ENCODE results near the gene RNF144B. TPM values are rescaled to one million over a fixed set of nuclear protein-coding genes. Genes with fewer than 3 reads are reported as not detected.

The RNF144B gene
- total RNA-seq, result 10 to 100 TPM in 3 of 4 donors, 1 to 10 TPM in 1; 8.4 to 47.0 (median 31.9) TPM

DNA sequence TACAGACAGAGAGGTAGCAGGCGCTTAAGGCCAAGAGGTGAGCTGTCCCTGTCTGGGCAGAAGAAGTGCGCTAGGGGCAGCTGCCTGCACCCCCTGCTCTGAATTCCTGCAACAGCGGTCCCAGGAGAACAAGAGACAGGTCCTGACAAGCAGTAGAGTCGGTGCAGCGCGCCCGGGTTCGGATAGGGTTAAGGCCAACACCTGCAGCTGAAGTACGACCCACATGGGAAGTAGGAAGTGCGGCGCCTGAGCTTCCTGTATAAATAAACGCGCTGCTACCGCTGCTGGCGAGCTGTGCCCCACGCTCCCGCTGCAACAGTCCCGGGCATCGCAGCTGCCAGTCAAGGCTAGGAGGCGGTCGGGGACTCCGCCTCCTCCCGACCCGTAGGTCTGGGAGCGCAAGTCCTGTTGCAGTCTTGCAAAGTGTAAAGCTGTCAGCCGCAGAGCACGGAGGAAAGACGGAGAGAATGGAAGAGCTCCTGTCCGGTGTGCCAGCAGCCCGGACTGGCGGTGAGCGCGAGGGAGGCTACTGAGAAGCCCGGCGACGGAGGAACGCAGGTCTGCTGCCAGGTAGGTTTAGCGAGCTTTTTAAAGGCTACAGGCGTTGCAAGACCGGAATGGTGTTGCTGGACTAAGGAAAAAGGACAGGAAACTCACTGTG lies at the start of gene RNF144B:
Gene RNF144B (plus strand): TSS at position 290 of the 661 bp plus-strand sequence. CDS start 12,185 bp downstream, outside the sequence.
- DNase-seq (peak; percentile 91 to 94), ATAC-seq (peak; percentile 83 to 85)
- Histone ChIP-seq H3K4me1 (peaks cover 36 to 44% of the 10 kb centered on the region in 2 donors), H3K27ac (peak within 1 kb of the TSS; percentile 87 to 92 (median 90)), H3K36me3 (no peaks in the 10 kb centered on the region), H3K4me3 (peak within 1 kb of the TSS; percentile 60 to 71 (median 63)), H3K9me3 (no peaks in the 10 kb centered on the region), H3K27me3 (no peaks in the 10 kb centered on the region)
- intact Hi-C loops (cut with DNase I; ENCODE audit: low total_unique reads), result loop anchor here (1.0 to 2.0 kb wide), 3 partner anchors 44 to 124 kb away; no protein-coding TSS in a partner anchor
- in situ Hi-C loops (cut with MboI; ENCODE audit: low sequenced_read_pairs in 4 of 4), result no loop called here
- TF ChIP-seq POLR2A (IDR thresholded peaks at IDR 0.05), result peak; percentile 75 to 91
- TF ChIP-seq, protein P1, sequence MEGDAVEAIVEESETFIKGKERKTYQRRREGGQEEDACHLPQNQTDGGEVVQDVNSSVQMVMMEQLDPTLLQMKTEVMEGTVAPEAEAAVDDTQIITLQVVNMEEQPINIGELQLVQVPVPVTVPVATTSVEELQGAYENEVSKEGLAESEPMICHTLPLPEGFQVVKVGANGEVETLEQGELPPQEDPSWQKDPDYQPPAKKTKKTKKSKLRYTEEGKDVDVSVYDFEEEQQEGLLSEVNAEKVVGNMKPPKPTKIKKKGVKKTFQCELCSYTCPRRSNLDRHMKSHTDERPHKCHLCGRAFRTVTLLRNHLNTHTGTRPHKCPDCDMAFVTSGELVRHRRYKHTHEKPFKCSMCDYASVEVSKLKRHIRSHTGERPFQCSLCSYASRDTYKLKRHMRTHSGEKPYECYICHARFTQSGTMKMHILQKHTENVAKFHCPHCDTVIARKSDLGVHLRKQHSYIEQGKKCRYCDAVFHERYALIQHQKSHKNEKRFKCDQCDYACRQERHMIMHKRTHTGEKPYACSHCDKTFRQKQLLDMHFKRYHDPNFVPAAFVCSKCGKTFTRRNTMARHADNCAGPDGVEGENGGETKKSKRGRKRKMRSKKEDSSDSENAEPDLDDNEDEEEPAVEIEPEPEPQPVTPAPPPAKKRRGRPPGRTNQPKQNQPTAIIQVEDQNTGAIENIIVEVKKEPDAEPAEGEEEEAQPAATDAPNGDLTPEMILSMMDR (IDR thresholded peaks at IDR 0.05 in 4 of 5, conservative IDR thresholded peaks at IDR 0.05 in 1 of 5), result peak in 1 of 5 experiments; percentile 15

- intact Hi-C loops (cut with DNase I; ENCODE audit: low total_unique reads) (no loop called here), in situ Hi-C loops (cut with MboI; ENCODE audit: low sequenced_read_pairs in 4 of 4) (loop anchor here in 2 of 4 donors (5.0 to 25.0 kb wide), 2 partner anchors 123 to 163 kb away; no protein-coding TSS in a partner anchor)
- DNase-seq (no peak), ATAC-seq (no peak)
- Histone ChIP-seq H3K4me1 (peaks cover 28 to 29% of the 10 kb centered on the region in 2 donors), H3K9me3 (no peaks in the 10 kb centered on the region), H3K27me3 (no peaks in the 10 kb centered on the region), H3K27ac (no peak overlapping the region), H3K4me3 (no peak overlapping the region), H3K36me3 (no peaks in the 10 kb centered on the region)
- TF ChIP-seq POLR2A (IDR thresholded peaks at IDR 0.05), result no peak
- TF ChIP-seq, protein P1 (IDR thresholded peaks at IDR 0.05 in 4 of 5, conservative IDR thresholded peaks at IDR 0.05 in 1 of 5), result no peak
These were observed 47.6 kb upstream of the RNF144B start for GRCh38 chr6:18339599-18339998.

DNA sequence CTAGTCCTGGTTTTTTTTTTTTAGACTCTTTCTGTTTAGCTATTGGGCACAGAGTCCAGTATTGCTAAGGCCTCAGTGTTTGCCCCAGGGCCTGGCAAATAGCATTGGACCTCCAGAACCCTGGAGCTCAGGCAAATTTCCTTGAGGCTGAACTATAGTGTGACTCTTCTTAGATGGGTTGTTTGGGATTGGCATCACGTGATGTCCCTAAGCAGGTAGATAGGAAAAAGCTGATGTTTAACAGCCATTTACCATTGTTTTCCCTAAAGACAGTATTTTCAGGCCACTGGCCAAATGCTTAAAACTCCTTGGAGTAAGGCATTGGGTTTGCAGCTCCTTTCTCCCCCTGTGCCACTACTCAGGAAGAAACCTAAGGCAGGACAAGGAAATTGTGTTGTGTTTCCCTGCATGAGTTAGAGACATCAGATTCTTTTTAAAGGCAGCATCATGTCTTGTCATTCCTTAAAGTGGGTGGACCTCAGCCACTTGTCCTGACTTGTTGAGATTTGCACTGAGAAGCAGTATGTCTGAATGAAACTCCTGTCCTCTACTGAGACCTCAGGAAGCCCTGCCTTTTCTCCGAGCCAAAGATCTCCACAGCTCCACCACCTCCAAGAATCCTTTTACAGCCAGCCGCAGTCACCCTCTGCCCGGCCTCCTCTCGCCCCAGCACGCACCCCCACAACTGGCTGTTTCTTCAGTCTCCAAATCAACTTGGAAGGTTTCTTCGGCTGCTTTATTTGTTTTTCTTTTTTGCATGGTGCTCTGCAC lies 46.2 kb upstream of the RNF144B start:
- no peaks in the 10 kb centered on the region for H3K36me3 ChIP-seq
- in situ Hi-C loops (cut with MboI; ENCODE audit: low sequenced_read_pairs in 4 of 4) (loop anchor here in 1 of 4 donors (25.0 kb wide), 1 partner anchor 121 kb away; no protein-coding TSS in a partner anchor), intact Hi-C loops (cut with DNase I; ENCODE audit: low total_unique reads) (loop anchor here (5.0 kb wide), 1 partner anchor 161 kb away; no protein-coding TSS in a partner anchor)
- TF ChIP-seq, protein P1 (IDR thresholded peaks at IDR 0.05 in 4 of 5, conservative IDR thresholded peaks at IDR 0.05 in 1 of 5), result no peak
- no peak for TF ChIP-seq POLR2A (IDR thresholded peaks at IDR 0.05)
- peaks cover 28 to 33% of the 10 kb centered on the region in 2 donors for H3K4me1 ChIP-seq
- no peak overlapping the region for H3K4me3 ChIP-seq
- no peak for DNase-seq
- H3K27ac ChIP-seq, result peak overlapping the region; percentile 82 to 89 (median 86)
- H3K27me3 ChIP-seq, result no peaks in the 10 kb centered on the region
- ATAC-seq, result no peak
- H3K9me3 ChIP-seq, result no peaks in the 10 kb centered on the region

DNA sequence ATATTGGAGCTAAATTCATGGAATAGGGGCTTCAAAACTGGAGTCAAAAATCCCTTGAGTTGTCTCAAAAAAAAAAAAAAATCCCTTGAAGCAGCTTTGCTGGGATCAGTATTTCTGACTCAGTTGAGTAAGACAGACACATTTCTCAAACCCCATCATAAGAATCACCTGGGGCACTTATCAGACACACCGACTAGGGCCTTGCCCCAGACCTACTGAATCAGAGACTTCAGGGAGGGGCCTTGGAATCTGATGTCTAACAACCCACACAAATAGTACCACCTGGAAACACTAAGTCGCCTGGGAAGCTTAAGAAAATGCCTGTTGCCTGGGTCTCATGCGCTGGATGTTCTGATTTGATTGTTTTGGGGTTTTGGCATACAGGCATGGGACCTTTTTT lies 44.9 kb upstream of the RNF144B start:
- DNase-seq (no peak), ATAC-seq (peak; percentile 11 to 29)
- TF ChIP-seq, protein P1 (IDR thresholded peaks at IDR 0.05 in 4 of 5, conservative IDR thresholded peaks at IDR 0.05 in 1 of 5), result no peak
- TF ChIP-seq POLR2A (IDR thresholded peaks at IDR 0.05), result no peak
- in situ Hi-C loops (cut with MboI; ENCODE audit: low sequenced_read_pairs in 4 of 4) (loop anchor here in 1 of 4 donors (25.0 kb wide), 1 partner anchor 120 kb away; no protein-coding TSS in a partner anchor), intact Hi-C loops (cut with DNase I; ENCODE audit: low total_unique reads) (loop anchor here (2.0 to 5.0 kb wide), 2 partner anchors 117 to 160 kb away; no protein-coding TSS in a partner anchor)
- Histone ChIP-seq H3K27me3 (no peaks in the 10 kb centered on the region), H3K9me3 (no peaks in the 10 kb centered on the region), H3K4me1 (peaks cover 31 to 40% of the 10 kb centered on the region in 2 donors), H3K27ac (peak overlapping the region; percentile 82 to 89 (median 86)), H3K4me3 (no peak overlapping the region), H3K36me3 (no peaks in the 10 kb centered on the region)
